Stomach (tissue), 9 donors: ENCODE results near the gene DPP10. TPM values are rescaled to one million over a fixed set of nuclear protein-coding genes. Genes with fewer than 3 reads are reported as not detected.

Experiments
- DNase-seq, 2 donors: peaks; one replicate each; pipeline versions ENCODE4 v3.0.0 to v3.0.0-alpha.2; 2013 to 2019
- H3K27ac ChIP-seq, 5 donors: fragments of 200-600 bp in 4 of 5; sonication (generic) in 4 of 5; one replicate each; pipeline ENCODE4 v1.5.1; 2013 to 2019; ENCODE audit warnings: mild to moderate bottlenecking in 1 of 5, moderate library complexity in 1 of 5
- H3K27me3 ChIP-seq, 3 donors: fragments of 200-600 bp; sonication (generic); one replicate each; pipeline ENCODE4 v1.5.1; 2017 to 2019; ENCODE audit warnings: mixed run types in 1 of 3
- H3K36me3 ChIP-seq, 4 donors: fragments of 200-600 bp; sonication (generic); 1 replicate in 3 of 4; 2 replicates in 1 of 4; pipeline ENCODE4 v1.5.1; 2016 to 2019
- H3K4me1 ChIP-seq, 4 donors: fragments of 200-600 bp; sonication (generic); one replicate each; pipeline ENCODE4 v1.5.1; 2016 to 2019
- H3K4me3 ChIP-seq, 4 donors: fragments of 200-600 bp; sonication (generic) in 3 of 4; one replicate each; pipeline ENCODE4 v1.5.1; 2016 to 2019; ENCODE audit warnings: mild to moderate bottlenecking in 1 of 4
- H3K9me3 ChIP-seq, 4 donors: fragments of 200-600 bp; sonication (generic); one replicate each; pipeline ENCODE4 v1.5.1; 2016 to 2019
- CTCF ChIP-seq, 7 experiments: fragments of 450-650 bp in 4 of 7; fragments of 200-600 bp in 3 of 7; sonication (generic) in 3 of 7; IDR thresholded peaks; one replicate each; pipeline ENCODE4 v1.5.1; 2016 to 2019; ENCODE audit warnings: antibody characterized with exemption in 7 of 7, control low read depth in 2 of 7, mild to moderate bottlenecking in 1 of 7
- EP300 ChIP-seq: sonication (generic); formaldehyde crosslinking; IDR thresholded peaks from one replicate; pipeline ENCODE4 v1.6.1; 2017; ENCODE audit warnings: antibody characterized with exemption
- POLR2A ChIP-seq, 4 donors: fragments of 450-650 bp; IDR thresholded peaks; one replicate each; pipeline ENCODE4 v1.6.1; 2016; ENCODE audit warnings: antibody characterized with exemption in 4 of 4, control low read depth in 2 of 4, mild to moderate bottlenecking in 1 of 4, moderate library complexity in 1 of 4
- POLR2AphosphoS5 ChIP-seq, 3 donors: sonication (generic); formaldehyde crosslinking; IDR thresholded peaks; one replicate each; pipeline ENCODE4 v1.6.1; 2016; ENCODE audit warnings: antibody characterized with exemption in 3 of 3
- WGBS, 5 donors: extraction: QIAGEN DNeasy Blood & Tissue Kit in 3 of 5; methylation state at CpG; one replicate each; pipeline versions ENCODE4 v1.1.5 to v1.1.7; 2013 to 2018; 5-methylcytosine and 5-hydroxymethylcytosine counted together
- intact Hi-C: fragments of 100-400 bp; cut with DNase I; formaldehyde crosslinking; loops from one replicate; pipeline ENCODE4 v1.15.1; 2023; ENCODE audit warnings: low total_unique reads
- polyA plus RNA-seq, 3 donors: library from polyadenylated mRNA; stranded (reverse); fragments of 200-250 nt; gene quantifications; one replicate each; pipeline ENCODE4 v1.2.3, GENCODE V29; 2013
- total RNA-seq, 5 donors: library from RNA; depleted of rRNA; stranded (reverse); fragments of >200 nt; gene quantifications; one replicate each; pipeline versions ENCODE4 v1.1.0 to v1.2.3, GENCODE V29; 2014 to 2016
- donor health status: healthy with polysubstance abuse.
- donor health status: Bipolar disorder and iron deficiency.
- donor health status: healthy.

DPP10 gene
- total and polyA plus RNA-seq, 8 donors, result 0.18 to 15.6 (median 2.0) TPM; not detected in 1

GRCh38 chr2:115057473-115057872 is 615.0 kb downstream of the DPP10 start:
- DNase-seq, result no peak
- 26 to 40% (median 31%) methylated on average over 2 of the region's 2 CpGs for WGBS, 5 donors
- Histone ChIP-seq H3K27ac (no peak overlapping the region), H3K36me3 (no peaks in the 10 kb centered on the region), H3K4me1 (no peaks in the 10 kb centered on the region), H3K4me3 (no peak overlapping the region), H3K27me3 (no peaks in the 10 kb centered on the region), H3K9me3 (peaks cover 0 to 21% (median 5%) of the 10 kb centered on the region in 4 donors)
- intact Hi-C loops, result no loop called here
- TF ChIP-seq CTCF (IDR thresholded peaks at IDR 0.05) (no peak), POLR2A (IDR thresholded peaks at IDR 0.05) (no peak), POLR2AphosphoS5 (IDR thresholded peaks at IDR 0.05) (no peak), EP300 (no peak)

GRCh38 chr2:115070002-115070401 is 627.6 kb downstream of the DPP10 start:
- Histone ChIP-seq H3K36me3 (no peaks in the 10 kb centered on the region), H3K27ac (no peak overlapping the region), H3K27me3 (no peaks in the 10 kb centered on the region), H3K4me3 (no peak overlapping the region), H3K4me1 (no peaks in the 10 kb centered on the region), H3K9me3 (peaks cover 0 to 4% (median 0%) of the 10 kb centered on the region in 4 donors)
- no peak for TF ChIP-seq POLR2AphosphoS5 (IDR thresholded peaks at IDR 0.05)
- no peak for TF ChIP-seq POLR2A (IDR thresholded peaks at IDR 0.05)
- no peak for TF ChIP-seq EP300
- TF ChIP-seq CTCF (IDR thresholded peaks at IDR 0.05), result no peak
- intact Hi-C loops, result no loop called here
- DNase-seq, result no peak

- TF ChIP-seq POLR2AphosphoS5 (IDR thresholded peaks at IDR 0.05) (no peak), EP300 (no peak), POLR2A (IDR thresholded peaks at IDR 0.05) (no peak), CTCF (IDR thresholded peaks at IDR 0.05) (no peak)
- Histone ChIP-seq H3K27me3 (no peaks in the 10 kb centered on the region), H3K4me1 (no peaks in the 10 kb centered on the region), H3K4me3 (no peak overlapping the region), H3K36me3 (no peaks in the 10 kb centered on the region), H3K9me3 (peaks cover 0 to 4% (median 0%) of the 10 kb centered on the region in 4 donors), H3K27ac (no peak overlapping the region)
- DNase-seq, result no peak
- WGBS, 5 donors, result 37 to 62% (median 57%) methylated on average over 4 of the region's 4 CpGs
- intact Hi-C loops, result no loop called here
These were observed 629.1 kb downstream of the DPP10 start for GRCh38 chr2:115071534-115071933.

- Histone ChIP-seq H3K27me3 (no peaks in the 10 kb centered on the region), H3K36me3 (no peaks in the 10 kb centered on the region), H3K4me3 (no peak overlapping the region), H3K4me1 (no peaks in the 10 kb centered on the region), H3K27ac (no peak overlapping the region), H3K9me3 (peaks cover 0 to 6% (median 0%) of the 10 kb centered on the region in 4 donors)
- DNase-seq, result no peak
- intact Hi-C loops, result no loop called here
- WGBS, 5 donors, result 80 to 86% (median 82%) methylated on average over 2 of the region's 2 CpGs
- no peak for TF ChIP-seq POLR2A (IDR thresholded peaks at IDR 0.05)
- TF ChIP-seq EP300, result no peak
- TF ChIP-seq CTCF (IDR thresholded peaks at IDR 0.05), result no peak
- TF ChIP-seq POLR2AphosphoS5 (IDR thresholded peaks at IDR 0.05), result no peak
These were observed 633.4 kb downstream of the DPP10 start for GRCh38 chr2:115075800-115076199.
